Measurements from ENCODE around the gene PTPRK.

The PTPRK gene

DNA sequence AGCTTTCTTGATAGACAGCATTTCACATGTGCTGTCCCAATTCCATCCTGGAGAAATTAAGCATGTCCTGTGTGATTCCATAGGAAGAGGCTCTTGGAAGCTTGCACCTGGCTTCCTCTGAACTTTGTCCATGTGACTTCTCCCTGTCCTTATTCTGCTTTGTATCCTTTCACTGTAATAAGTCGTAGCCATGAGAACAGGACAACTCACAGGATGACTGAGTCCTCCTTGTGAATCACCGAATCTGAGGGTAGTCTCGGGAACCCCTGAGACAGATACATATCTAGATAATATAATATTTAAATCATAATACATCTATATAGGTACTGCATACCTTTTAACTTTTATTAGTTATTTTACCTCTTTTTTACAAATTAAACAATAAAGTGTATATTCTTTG, 462.9 kb downstream of the PTPRK start:
- no peak for DNase-seq

DNA sequence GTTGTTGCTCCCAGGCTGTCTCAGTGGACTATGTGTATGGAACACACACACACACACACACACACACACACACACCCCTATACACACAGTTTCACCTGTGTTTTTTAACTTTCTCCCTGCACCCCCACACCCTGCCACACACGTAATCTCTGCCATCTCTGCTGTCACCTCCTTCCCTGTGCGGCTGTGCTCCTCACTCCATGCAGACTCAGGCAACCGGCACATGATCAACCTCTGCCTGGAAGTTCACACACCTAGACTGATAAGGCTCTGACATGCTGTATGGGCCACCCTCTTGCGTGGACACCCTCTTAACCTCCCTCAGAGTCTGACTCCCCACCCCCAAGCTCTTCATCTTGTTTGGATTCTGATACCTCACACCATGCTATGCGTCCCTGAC, 467.3 kb downstream of the PTPRK start:
- DNase-seq, result no peak

DNA sequence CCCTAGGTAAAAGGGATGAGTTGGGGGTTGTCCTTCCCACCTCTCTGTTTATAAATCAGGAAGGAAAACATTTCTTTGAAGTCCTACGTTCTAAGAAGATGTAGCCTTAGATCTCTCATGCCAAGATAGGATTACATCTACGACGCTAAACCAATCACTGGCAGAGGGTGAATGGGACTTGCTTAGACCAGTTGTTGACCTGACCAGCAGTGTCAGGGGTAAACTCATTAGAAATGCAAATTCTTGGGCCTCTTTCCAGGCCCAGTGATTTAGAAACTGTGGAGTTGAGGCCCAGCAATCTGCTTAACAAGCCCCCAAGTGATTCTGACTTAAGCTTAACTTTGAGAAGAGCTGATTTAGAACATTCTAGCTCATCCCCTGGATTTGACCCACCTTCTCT, 472.4 kb downstream of the PTPRK start:
- no peak for DNase-seq

DNA sequence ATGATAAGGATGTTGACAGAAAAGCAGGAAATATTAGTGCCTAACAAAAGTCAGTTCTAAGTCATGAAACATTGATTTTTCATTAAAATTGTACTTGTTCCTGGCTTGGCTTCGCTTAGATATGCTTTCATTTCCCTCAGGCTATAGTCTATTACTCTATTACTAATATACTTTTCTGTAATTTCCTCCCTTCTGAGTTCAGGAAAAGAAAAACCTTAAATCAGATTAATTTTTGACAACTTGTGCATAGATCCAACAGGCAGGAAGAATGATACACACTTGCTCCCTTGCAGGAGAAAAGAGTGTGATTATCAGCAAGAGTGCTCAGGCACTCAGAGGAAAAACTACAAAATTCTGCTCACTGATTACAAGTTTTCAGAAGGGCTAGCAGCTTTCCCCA, 474.4 kb downstream of the PTPRK start:
- DNase-seq, result no peak

DNA sequence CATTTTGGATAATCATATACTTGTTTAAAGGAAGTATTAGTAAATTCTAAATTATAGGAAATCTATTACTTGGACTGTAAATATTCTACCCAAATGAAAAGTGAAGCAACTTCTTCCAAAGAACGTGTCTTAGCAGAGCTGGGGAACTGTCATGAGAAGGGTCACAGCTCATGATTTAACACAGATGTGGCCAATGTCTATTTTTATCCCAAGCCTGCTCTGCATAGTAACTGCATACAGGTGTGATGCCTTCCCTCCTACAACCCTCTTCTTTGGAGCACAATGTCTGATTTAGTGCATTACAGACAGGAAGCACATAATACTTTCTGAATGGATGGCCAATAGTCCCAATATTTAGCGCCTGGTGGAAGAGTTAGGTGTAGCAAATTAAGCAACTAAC, 480.9 kb downstream of the PTPRK start:
- DNase-seq, result no peak

DNA sequence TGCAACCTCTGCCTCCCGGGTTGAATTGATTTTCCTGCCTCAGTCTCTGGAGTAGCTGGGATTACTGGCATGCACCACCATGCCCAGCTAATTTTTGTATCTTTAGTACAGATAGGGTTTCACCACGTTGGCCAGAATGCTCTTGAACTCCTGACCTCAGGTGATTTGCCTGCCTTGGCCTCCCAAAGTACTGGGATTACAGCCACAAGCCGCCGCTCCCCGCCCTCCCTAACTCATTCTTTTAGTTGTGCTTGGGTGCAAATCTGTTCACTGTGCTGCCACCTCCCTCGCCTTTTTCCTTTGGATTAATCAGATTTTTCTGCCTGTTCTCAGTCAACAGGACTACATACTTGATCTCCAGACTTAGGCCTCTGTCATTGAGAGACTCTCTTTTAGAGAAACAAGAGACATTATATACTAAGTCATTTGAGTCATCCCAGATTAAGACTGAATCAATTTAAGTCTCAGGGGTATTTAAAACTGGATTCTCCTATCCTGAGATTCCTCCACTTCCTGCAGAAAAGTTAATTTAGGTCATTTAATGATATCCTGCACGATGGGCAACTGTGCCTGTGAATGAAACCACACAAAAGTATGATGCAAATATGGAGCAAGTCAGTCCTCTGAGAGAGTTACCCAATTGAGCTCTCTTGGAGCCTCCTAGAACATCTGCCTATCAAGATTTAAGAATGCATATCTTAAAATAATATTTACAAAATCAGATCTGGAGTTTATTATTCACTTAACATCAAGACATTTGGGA, 483.4 kb downstream of the PTPRK start:
- no peak for DNase-seq

DNA sequence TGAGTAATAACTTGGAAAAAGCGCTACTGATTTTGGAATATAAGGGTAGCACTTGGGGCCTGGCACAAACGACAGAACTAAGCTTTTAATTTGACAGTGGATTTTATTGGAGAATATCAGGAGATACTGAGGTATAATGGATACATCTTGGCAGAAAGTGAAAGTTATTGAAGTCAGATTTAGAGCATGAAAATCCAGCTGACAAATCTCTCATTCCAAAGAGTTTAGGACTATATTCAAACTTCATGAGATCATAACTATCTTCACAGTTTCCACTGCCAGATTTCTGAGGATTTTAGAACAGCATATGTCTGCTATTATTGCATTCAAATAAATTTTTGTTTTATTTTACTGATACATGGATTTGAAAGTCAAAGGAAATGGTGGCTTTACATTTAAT, 487.2 kb downstream of the PTPRK start:
- no peak for DNase-seq

DNA sequence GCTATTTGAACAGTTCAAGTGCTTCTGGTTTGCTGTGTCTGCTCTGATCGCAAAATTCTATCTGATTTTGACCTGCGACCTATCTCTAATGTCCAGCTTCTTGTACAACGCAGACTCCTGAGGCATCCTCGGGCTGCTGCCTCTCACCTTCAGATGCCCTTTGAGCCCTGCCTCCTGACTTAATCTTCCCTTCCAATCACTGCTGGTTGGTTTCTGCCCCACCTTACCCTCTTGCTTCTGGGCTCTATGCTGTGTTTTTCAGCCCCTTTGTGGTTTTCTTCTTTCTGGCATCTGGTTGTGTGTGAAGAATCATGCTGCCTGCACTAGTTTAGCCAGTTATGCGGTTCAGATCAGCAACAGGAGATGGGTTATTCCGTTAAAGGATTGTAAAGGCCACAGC, 488.4 kb downstream of the PTPRK start:
- no peak for DNase-seq

DNA sequence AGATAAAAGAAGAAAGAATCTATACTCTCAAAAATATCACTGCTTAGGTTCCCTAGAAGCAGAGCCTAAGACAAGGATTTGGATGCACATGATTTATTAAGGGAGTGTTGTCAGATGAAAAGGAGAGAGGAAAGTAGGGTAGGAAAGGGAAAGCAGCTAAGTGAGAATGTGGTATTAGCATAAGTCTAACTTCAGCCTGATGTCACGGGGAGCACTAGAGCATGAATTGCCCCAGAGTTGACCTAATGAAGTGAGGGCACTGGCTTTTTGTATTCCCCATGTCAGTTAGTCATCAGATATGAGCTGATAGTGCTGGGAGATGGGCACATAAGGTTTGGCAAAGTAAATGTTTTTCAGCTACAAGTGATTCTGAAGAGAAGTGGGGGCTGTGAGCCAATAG, 490.6 kb downstream of the PTPRK start:
- no peak for DNase-seq

DNA sequence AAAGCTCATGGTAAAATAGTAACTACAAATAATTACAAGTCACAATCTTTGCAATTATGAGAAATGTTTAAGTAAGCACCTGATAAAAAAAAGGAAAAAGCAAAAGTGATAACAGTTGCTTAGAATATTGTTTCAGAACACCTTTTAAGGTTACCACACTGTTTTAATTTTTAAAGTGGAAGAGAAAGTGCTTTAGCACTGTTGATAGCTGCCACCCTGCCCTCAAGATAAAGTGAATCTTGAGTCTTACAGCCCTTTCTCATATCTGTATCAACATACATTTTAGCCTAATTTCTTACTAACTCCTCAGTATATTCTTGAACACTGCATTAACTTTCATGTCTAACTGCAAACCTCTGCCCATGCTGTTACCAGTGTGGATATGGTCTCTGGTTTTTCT, 492.2 kb downstream of the PTPRK start:
- no peak for DNase-seq

DNA sequence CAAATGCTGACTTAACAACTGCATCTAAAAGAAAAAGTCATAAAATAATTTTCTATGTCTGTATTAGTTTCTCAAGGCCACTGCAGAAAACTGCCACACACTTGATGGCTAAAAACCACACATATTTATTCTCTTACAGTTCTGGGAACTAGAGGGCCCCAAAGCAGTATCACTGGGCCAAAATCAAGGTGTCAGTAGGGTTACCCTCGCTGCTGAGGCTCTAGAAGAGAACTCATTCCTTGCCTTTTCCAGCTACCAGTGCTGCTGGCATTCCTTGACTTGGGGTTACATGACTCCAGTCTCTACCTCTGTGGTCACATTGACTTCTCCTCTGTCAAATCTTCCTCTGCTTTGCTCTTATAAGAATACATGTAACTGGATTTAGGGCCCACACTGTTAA, 494.9 kb downstream of the PTPRK start:
- no peak for DNase-seq

DNA sequence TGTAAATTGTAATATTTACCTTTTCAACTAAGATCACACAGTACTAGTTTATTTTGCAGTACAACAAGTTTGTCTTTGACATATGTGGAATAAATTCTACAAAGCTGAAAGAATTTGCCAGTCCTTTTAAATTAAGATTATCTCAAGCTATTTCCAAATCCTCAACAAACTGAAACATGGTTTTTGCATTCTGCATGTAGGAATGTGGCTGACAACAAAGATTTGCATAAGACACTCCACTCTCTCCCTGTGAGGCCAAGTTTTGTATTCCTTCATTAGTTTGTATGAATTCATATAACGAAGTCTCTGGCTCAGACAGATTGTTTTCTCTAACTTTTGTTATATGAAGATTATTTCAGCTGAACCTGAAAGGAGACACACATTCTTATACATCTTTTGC, 495.4 kb downstream of the PTPRK start:
- DNase-seq, result no peak

DNA sequence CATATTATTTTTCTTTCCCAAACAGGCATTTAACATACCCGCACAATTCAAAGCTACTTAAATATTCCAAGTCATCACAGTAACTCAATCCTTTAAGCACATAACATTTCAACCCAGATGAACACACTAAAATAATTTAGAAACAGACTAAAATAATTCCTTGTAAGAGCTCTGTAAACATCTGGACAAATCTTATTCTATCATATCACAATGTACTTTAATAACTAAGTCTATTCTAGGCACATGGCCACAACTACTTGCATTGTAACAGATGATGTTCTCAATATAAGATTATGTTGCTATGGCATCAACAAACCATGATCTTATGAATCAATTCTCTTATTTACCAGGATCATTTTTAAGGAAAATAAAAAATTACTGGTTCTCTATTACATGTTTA, 496.4 kb downstream of the PTPRK start:
- DNase-seq, result no peak

DNA sequence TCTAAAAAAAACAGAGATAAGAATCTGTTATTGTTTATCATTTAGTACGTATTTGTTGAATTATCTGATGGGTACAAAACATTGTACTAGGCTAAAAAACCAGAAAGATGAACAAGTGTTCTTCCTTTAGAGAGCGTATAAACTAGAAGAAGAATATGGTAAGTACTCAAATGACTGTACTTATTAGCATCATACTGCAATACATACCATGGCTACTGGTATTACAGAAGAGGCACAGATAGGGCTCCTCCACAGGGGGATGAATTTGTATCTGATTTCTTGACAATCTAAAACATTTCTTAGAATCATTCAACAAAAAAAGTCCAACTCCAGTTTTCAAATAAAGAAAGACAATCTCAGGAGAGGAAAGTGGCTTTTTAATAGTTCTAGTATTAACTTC, 501.6 kb downstream of the PTPRK start:
- DNase-seq, result no peak

DNA sequence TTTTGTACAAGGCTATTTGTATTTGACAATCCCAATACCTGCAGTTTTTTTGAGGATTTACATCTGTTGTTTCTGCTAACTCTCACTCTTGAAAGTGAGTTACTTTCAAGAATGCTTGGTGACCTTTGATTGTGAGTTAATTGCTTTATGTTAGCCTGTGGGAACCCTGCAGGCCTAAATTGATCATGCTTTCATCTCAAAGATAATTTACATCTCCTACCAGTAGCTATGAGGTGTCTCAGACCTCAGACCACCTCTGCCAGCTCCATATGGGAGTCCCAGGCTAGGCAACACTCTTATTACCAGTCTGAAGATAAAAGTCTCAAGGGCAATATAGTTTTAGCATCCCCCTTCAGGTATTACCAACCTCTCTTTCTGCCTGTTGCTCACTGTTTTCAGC, 503.1 kb downstream of the PTPRK start:
- no peak for DNase-seq

DNA sequence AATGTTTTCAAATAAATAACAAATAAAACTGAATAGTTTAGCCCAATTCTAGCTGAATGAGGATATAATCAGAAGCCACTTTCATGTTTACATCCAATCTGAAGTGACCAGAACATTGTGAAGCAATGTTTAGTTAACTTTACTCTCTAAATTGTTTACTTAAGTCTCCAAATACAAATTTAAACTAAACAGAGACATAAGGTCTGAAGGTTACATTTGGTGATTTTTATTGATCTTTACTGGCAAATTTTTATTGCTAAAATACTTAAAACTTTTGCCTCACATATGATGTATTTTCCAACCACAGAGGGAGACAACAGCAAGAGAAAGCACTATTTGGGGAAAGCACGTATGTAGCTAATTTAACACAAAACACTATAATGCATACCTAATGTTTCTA, 512.7 kb downstream of the PTPRK start:
- no peak for DNase-seq

DNA sequence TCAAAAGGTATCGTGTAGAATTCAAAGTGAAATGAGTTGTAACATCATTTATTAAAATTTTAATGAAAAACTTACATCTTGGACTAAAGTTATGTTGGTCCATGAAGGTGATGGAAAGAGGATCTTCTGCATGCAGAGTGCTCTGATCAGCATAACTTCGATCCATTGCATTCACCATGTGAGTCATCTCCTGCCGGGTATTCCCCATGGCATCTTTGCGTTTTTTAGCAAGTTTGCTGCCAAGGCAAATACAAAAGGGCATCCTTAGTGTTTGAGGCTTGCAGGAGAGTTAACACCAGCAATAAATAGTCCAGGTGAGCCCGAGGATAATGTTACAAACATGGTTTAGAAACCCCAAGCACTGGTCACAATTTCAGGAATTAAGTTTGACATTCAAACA, 515.4 kb downstream of the PTPRK start:
- no peak for DNase-seq

DNA sequence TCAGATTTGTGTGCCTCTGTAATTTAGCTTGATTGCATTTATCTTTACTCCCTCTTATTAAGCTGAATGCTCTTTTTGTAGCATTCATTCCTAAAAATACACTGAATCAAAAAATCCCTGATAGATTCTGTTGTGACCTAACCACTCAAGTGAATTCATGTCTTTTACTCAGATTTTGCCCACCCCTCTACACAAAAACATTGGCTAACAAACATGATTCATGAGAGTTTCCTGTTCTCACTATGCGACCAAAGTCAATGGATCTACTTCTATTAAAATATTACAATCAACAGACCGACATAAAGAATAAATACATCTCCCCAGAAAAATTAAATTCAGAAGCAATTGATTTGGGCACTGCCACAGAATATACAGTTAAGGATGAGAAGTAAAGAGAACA, 520.0 kb downstream of the PTPRK start:
- DNase-seq, result no peak

DNA sequence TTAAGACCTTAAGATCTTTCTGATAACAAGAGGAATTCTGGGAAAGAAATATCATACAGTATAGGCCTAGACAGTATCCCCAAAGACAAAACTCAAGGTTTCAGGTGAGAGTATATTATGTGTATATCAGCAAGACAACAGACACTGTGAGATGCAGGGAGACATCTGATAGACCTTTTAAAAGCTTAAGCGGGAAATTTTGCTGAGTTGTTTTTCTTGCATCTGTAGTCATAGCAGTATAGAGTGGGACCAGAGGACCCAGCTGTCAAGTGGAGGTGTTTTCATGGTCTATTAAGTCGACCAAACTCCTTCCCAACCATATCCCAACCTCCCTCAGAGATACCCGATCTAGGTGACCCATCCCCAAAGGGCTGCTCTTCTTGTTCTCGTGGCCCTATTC, 521.4 kb downstream of the PTPRK start:
- no peak for DNase-seq

DNA sequence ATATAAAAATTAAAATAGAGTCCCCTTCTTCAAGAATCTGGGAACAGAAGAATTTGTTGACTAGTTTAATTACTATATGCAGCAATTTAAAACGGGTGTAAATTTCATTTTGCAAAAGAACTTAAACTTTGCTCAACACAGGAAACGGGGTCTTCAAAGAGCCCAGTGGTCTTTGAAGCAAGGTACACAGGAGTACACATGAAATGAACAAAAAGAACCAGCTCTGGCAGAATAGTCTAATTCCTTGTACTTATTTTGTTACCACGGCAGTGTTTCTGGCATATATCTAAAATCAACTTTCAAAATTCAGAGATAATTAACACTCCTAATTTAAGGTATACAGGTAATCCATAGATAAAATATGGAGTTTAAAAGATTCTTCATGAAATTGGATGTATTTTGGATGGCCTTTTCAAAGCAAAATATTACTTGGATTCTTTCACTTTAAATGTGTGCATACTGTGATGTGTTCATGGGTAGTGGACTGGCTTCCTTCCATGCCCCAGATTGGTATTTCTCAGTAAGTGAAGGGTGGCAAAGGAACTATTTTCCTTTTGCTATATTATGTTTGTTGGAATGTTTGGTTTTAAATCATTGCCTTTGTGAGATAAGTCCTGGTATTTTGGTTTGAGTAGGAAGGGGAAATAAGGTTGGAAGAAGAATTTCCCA, 522.8 kb downstream of the PTPRK start:
- DNase-seq, result no peak

DNA sequence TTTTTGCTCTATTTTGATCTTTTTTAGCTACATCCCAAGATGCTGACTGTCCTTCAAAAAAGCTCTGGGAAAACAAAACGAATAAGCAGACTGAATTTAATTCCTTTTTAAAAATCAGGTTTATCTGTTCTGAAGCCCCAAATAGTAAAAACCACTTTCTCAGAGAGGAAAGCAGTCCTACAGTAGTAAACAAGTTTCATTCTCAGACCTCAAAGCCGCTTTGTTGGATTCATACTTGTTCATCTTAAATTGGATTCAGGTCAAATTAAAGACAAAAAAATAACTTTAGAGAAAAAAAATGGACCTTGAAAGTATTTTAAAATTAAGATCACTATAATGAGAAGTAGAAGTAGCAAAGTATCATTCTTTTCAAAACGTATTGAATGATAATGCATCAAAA, 523.5 kb downstream of the PTPRK start:
- no peak for DNase-seq

DNA sequence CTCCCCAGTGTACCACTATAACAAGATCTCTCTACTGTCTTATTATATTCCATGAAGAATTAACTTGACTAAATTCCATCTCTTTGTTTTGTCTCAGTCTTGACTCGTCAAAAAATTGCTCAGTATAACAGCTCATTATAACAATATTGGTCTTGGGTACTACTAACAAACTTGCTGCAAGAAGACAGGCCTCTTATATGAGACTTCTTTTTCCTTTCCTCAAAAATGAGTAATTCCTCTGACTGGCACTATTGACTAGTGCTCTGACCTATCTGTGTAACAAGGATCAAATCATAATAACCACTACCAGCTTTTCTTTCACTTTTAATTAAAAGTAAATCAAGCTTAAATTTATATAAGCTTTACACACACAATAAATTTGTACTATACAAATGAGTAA, 528.3 kb downstream of the PTPRK start:
- no peak for DNase-seq

DNA sequence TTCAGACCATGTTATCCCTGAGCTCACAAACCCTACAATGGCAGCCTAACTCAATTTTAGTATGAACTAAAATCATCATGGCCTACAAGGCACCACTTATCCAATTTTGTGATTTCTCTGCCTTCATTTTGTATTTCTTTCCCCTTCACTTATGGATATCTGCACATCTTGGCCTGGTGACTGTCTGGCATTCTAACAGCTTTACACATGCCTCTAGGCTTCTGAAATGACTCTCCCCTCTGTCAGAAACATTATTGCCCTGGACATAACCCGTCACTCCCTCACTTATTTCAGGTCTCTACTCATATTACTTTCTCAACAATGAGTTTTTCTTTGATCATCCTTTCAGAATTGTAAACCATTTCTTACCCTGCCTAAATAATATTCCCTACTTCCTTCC, 530.3 kb downstream of the PTPRK start:
- no peak for DNase-seq

DNA sequence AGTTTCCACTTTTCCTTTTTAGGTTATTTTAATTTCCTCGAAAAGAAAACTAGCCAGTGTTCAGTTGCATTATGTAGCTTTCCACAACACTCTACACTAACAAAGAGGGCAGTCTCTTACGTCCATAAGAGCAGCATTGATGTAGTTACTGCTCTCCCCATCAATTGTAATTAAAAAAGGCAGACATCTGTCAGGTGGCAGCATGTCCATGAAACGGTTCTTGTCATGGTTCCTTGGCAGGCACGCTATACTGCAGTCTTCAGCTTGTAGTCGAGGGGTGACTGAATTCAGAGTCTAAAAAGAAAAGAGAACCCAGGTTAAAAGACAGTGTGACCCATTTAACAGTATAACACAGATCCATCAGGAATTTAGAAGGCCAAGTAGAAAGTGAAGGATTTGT, 539.4 kb downstream of the PTPRK start:
- DNase-seq, result no peak

DNA sequence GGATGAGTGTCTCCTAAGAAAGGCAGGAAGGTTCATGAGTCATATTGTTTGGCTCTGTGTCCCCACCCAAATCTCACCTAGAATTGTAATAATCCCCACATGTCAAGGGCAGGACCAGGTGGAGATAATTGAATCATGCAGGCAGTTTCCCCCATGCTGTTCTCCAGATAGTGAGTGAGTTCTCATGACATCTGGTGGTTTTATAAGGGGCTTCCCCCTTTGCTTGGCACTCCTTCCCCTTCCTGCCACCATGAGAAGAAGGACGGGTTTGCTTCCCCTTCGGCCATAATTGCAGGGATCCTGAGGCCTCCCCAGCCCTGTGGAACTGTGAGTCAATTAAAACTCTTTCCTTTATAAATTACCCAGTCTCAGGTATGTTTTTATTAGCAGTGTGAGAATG, 542.2 kb downstream of the PTPRK start:
- peak; percentile 14 for DNase-seq

Data from stimulated activated CD4-positive, alpha-beta T cell treated with anti-CD3 and anti-CD28 coated beads, Interleukin-1b, Interleukin-23, amount 100 ng/mL, for 48 hours (primary cell).